OCI-LY1 (cell line): ENCODE data around the gene RERE.

Source experiments
- CTCF ChIP-seq: fragments of 200-600 bp; sonication (generic), shearing (Covaris generic); IDR thresholded peaks from 2 replicates; pipeline ENCODE4 v1.5.1; 2017; ENCODE audit warnings: mild to moderate bottlenecking, antibody characterized with exemption, low read length, moderate library complexity, mixed read lengths
- EZH2 ChIP-seq: fragments of 200-600 bp; sonication (generic), shearing (Covaris generic); IDR thresholded peaks from 2 replicates; pipeline ENCODE4 v1.8.0; 2017; ENCODE audit warnings: borderline replicate concordance, mixed run types, mild to moderate bottlenecking, antibody characterized with exemption, low read length, moderate library complexity, mixed read lengths

- TF ChIP-seq CTCF (no peak), EZH2 (no peak)
Observed at GRCh38 chr1:8727809-8728213, 89.6 kb downstream of the RERE start.
